Natural killer cell (primary cell): ENCODE measurements around the gene NUFIP1. TPM values are rescaled to one million over a fixed set of nuclear protein-coding genes. Genes with fewer than 3 reads are reported as not detected.

Source experiments
- ATAC-seq, 3 donors: fragments of 150-1000 bp in 2 of 3; fragments of 200-7000 bp in 1 of 3; cut with Tn5 transposase; 1 replicate in 1 of 3; 2 replicates in 2 of 3; pipeline ENCODE4 v1.10.0; 2021; ENCODE audit warnings: mild to moderate bottlenecking in 2 of 3, moderate library complexity in 2 of 3
- DNase-seq, 2 donors: peaks; one replicate each; pipeline versions ENCODE4 v3.0.0 to v3.0.0-alpha.2; 2013 to 2021; ENCODE audit warnings: mixed read lengths in 1 of 2
- H3K27ac ChIP-seq: one replicate; pipeline ENCODE4 v1.5.1; 2013; ENCODE audit warnings: mild to moderate bottlenecking, low read length
- H3K27me3 ChIP-seq: one replicate; pipeline ENCODE4 v1.6.1; 2013; ENCODE audit warnings: low read length; ENCODE audit not compliant: control insufficient read depth, insufficient read depth
- H3K36me3 ChIP-seq: one replicate; pipeline ENCODE4 v1.6.1; 2013; ENCODE audit warnings: low read length; ENCODE audit not compliant: control insufficient read depth, insufficient read depth
- H3K4me1 ChIP-seq: one replicate; pipeline ENCODE4 v1.6.1; 2013; ENCODE audit warnings: low read length; ENCODE audit not compliant: control insufficient read depth, insufficient read depth
- H3K4me3 ChIP-seq: one replicate; pipeline ENCODE4 v1.5.1; 2013; ENCODE audit warnings: low read length
- H3K9me3 ChIP-seq: one replicate; pipeline ENCODE4 v1.6.1; 2013; ENCODE audit warnings: low read length; ENCODE audit not compliant: control insufficient read depth, insufficient read depth
- H3K27ac Mint-ChIP-seq, 2 donors: one replicate each; pipeline ENCODE4 v1.8.0; 2022; ENCODE audit warnings: mild to moderate bottlenecking in 2 of 2, mixed read lengths in 2 of 2, moderate library complexity in 1 of 2
- H3K27me3 Mint-ChIP-seq, 2 donors: one replicate each; pipeline ENCODE4 v1.8.0; 2022; ENCODE audit warnings: low read depth in 2 of 2, mixed read lengths in 2 of 2
- H3K36me3 Mint-ChIP-seq: one replicate; pipeline ENCODE4 v1.8.0; 2022; ENCODE audit warnings: mixed read lengths
- H3K4me1 Mint-ChIP-seq, 2 donors: one replicate each; pipeline ENCODE4 v1.8.0; 2022; ENCODE audit warnings: mixed read lengths in 2 of 2
- H3K4me3 Mint-ChIP-seq: one replicate; pipeline ENCODE4 v1.8.0; 2022; ENCODE audit warnings: mild to moderate bottlenecking, moderate library complexity, mixed read lengths
- H3K9me3 Mint-ChIP-seq, 2 donors: one replicate each; pipeline ENCODE4 v1.8.0; 2022; ENCODE audit warnings: mixed read lengths in 2 of 2
- WGBS: methylation state at CpG from one replicate; pipeline ENCODE4 v1.1.7; 2013; ENCODE audit warnings: missing lambda C conversion rate; ENCODE audit not compliant: insufficient coverage; 5-methylcytosine and 5-hydroxymethylcytosine counted together
- intact Hi-C: fragments of 100-400 bp; cut with micrococcal nuclease; formaldehyde crosslinking; loops from one replicate; pipeline ENCODE4 v1.14.2; 2022
- total RNA-seq, 4 donors: library from RNA; stranded (reverse); fragments of 120-200 nt in 1 of 4; gene quantifications; one replicate each; pipeline versions ENCODE4 v1.2.3 to v1.2.4, GENCODE V29; 2013 to 2022
- TF ChIP-seq, protein P1 (sequence below): fragments of 200-600 bp; IDR thresholded peaks from one replicate; pipeline ENCODE4 v1.8.0; 2022; ENCODE audit warnings: antibody characterized with exemption

NUFIP1 gene
- total RNA-seq, 3 donors from 2014 or later (not counting 1 experiment from before 2014, with no cell fraction given), result 4.1 to 6.2 (median 4.4) TPM

DNA sequence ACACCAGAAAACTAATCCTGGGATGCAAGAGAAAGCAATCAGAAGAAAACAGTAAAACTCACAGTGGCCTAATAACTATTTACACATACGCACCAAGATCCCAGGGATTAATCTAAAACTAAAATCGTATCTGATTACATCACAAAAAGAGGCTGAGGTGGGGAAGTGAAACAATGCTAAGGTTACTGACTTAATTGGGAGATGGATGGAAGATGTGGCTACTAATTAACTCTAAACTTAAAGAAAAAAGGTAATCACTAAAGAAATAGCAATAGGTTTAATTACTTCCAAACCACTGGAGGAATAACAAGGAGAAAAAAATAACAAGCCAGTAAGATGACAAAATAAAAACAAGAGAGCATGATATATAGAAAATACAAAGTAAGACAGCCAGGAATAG, 50.4 kb downstream of the NUFIP1 start:
- ATAC-seq, result no peak
- no peak overlapping the region for H3K4me3 Mint-ChIP-seq
- no peak for DNase-seq
- Histone ChIP-seq H3K4me1 (no peaks in the 10 kb centered on the region), H3K4me3 (no peak overlapping the region), H3K9me3 (no peaks in the 10 kb centered on the region), H3K36me3 (peaks cover 8% of the 10 kb centered on the region), H3K27ac (no peak overlapping the region), H3K27me3 (no peaks in the 10 kb centered on the region)
- TF ChIP-seq, protein P1, sequence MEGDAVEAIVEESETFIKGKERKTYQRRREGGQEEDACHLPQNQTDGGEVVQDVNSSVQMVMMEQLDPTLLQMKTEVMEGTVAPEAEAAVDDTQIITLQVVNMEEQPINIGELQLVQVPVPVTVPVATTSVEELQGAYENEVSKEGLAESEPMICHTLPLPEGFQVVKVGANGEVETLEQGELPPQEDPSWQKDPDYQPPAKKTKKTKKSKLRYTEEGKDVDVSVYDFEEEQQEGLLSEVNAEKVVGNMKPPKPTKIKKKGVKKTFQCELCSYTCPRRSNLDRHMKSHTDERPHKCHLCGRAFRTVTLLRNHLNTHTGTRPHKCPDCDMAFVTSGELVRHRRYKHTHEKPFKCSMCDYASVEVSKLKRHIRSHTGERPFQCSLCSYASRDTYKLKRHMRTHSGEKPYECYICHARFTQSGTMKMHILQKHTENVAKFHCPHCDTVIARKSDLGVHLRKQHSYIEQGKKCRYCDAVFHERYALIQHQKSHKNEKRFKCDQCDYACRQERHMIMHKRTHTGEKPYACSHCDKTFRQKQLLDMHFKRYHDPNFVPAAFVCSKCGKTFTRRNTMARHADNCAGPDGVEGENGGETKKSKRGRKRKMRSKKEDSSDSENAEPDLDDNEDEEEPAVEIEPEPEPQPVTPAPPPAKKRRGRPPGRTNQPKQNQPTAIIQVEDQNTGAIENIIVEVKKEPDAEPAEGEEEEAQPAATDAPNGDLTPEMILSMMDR, result no peak
- no peaks in the 10 kb centered on the region for H3K9me3 Mint-ChIP-seq
- no peaks in the 10 kb centered on the region for H3K36me3 Mint-ChIP-seq
- no CpG with 5 or more reads among the region's 2 CpGs for whole genome bisulfite sequencing
- H3K4me1 Mint-ChIP-seq, result peaks cover 0 to 6% of the 10 kb centered on the region in 2 donors
- H3K27me3 Mint-ChIP-seq, result no peaks in the 10 kb centered on the region
- intact Hi-C loops, result no loop called here
- H3K27ac Mint-ChIP-seq, result no peak overlapping the region

DNA sequence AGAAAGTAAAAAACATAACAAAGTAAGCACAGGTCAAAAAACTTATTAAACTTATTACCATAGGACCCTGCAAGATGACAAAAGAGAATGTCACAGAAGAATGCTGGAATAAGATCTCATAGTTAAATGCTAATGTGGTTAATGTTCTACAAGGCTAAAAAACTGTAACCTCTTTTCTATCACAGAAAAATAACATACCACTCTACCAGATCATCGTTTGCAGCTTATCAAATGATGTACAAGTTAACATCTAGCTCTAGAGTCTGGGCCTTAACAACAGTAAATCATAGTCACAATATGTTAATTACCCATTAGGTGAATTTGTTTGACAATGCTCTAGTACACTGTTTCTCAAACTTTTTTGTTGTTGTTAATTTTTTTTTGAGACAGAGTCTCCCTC, 53.0 kb downstream of the NUFIP1 start:
- Mint-ChIP-seq H3K4me1 (peaks cover 0 to 6% of the 10 kb centered on the region in 2 donors), H3K27me3 (no peaks in the 10 kb centered on the region), H3K27ac (no peak overlapping the region), H3K4me3 (no peak overlapping the region), H3K9me3 (no peaks in the 10 kb centered on the region), H3K36me3 (no peaks in the 10 kb centered on the region)
- no peak overlapping the region for H3K27ac ChIP-seq
- intact Hi-C loops, result no loop called here
- H3K27me3 ChIP-seq, result no peaks in the 10 kb centered on the region
- H3K4me3 ChIP-seq, result no peak overlapping the region
- DNase-seq, result no peak
- WGBS, result 92% methylated on average over 1 of the region's 1 CpG
- no peaks in the 10 kb centered on the region for H3K4me1 ChIP-seq
- no peaks in the 10 kb centered on the region for H3K9me3 ChIP-seq
- H3K36me3 ChIP-seq, result peaks cover 4% of the 10 kb centered on the region
- no peak for ATAC-seq
- TF ChIP-seq, protein P1, result no peak

DNA sequence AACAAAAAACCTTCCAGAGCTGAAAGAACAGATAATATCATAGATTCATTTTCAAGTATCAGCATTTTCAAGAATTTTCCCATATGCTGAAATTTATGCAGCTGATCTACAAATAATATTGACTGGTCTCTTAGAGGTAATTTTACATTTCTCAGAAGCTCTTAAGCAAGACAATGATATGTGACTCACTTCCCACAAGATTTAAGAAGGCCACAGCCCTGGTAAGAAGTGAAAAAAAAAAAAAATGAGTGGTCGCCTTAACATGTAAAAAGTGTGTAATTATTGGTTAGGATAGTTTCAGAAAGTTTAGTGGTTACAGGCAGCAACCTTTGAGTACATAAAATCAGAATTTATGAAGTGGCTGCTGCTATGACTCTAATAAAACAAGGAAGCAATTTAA, 54.5 kb downstream of the NUFIP1 start:
- intact Hi-C loops, result no loop called here
- Histone ChIP-seq H3K4me1 (no peaks in the 10 kb centered on the region), H3K27ac (no peak overlapping the region), H3K27me3 (no peaks in the 10 kb centered on the region), H3K9me3 (no peaks in the 10 kb centered on the region), H3K4me3 (no peak overlapping the region), H3K36me3 (no peaks in the 10 kb centered on the region)
- no peaks in the 10 kb centered on the region for H3K36me3 Mint-ChIP-seq
- H3K4me3 Mint-ChIP-seq, result no peak overlapping the region
- ATAC-seq (no peak), DNase-seq (no peak)
- TF ChIP-seq, protein P1, result no peak
- WGBS, result 0% methylated on average over 1 of the region's 1 CpG
- H3K27me3 Mint-ChIP-seq, result peaks cover 0 to 11% of the 10 kb centered on the region in 2 donors
- H3K4me1 Mint-ChIP-seq, result peaks cover 0 to 6% of the 10 kb centered on the region in 2 donors
- H3K27ac Mint-ChIP-seq, result no peak overlapping the region
- H3K9me3 Mint-ChIP-seq, result no peaks in the 10 kb centered on the region

DNA sequence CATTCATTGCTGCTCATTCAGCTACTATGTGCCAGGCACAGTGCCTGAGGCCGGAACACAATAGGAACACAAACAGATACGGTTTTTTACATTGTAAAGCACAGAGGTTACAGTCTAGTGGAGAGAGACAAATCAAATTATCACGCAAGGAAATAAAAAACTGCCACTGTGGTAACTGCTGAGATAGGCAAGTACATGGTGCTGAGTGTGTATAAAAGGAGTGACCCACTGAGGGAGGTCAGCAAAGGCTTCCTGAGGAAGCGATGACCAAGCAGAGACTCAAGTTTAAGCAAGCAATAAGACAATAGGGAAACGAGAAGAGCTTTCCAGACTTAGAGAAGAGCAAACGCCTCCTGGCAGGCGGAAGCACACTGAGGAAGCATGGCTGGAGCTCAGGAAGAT, 56.4 kb downstream of the NUFIP1 start:
- TF ChIP-seq, protein P1, result no peak
- DNase-seq, result no peak
- Mint-ChIP-seq H3K27me3 (peaks cover 0 to 11% of the 10 kb centered on the region in 2 donors), H3K9me3 (no peaks in the 10 kb centered on the region), H3K27ac (no peak overlapping the region), H3K4me3 (no peak overlapping the region), H3K4me1 (peaks cover 0 to 6% of the 10 kb centered on the region in 2 donors), H3K36me3 (no peaks in the 10 kb centered on the region)
- Histone ChIP-seq H3K4me3 (no peak overlapping the region), H3K36me3 (no peaks in the 10 kb centered on the region), H3K4me1 (no peaks in the 10 kb centered on the region), H3K9me3 (no peaks in the 10 kb centered on the region), H3K27ac (no peak overlapping the region), H3K27me3 (no peaks in the 10 kb centered on the region)
- ATAC-seq, result no peak
- intact Hi-C loops, result no loop called here
- WGBS, result 94% methylated on average over 7 of the region's 7 CpGs
